ENCODE data around the gene GALNT17. TPM values are rescaled to one million over a fixed set of nuclear protein-coding genes. Genes with fewer than 3 reads are reported as not detected.

GALNT17 gene
- polyA plus RNA-seq, 1 donor from 2014 or later, result 15.7 TPM

DNA sequence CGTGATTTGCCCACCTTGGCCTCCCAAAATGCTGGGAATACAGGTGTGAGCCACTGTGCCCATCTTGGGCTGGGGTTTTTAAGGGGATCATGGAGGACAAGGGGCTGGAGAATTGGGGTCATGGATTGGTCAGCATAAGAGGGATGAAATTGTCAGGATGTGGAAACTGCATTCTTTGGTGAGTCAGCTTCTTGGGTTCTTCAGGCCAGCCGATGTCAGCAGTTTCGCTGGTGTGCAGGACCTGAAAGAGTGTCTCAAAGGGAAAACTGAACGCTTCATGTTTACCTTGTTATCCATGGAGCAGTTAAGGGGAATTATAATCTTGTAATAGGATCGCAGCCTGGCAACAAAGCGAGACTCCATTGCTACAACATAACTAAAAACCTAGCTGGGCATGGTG is 13.0 kb downstream of the GALNT17 start:
- H3K9ac ChIP-seq (ENCODE audit: low read length), result no peak overlapping the region
- H3K4me3 ChIP-seq (ENCODE audit: low read length), result no peak overlapping the region
- no peaks in the 10 kb centered on the region for H3F3A ChIP-seq (ENCODE audit: insufficient read depth, low read length, poor library complexity, severe bottlenecking)
- TF ChIP-seq, protein P1, sequence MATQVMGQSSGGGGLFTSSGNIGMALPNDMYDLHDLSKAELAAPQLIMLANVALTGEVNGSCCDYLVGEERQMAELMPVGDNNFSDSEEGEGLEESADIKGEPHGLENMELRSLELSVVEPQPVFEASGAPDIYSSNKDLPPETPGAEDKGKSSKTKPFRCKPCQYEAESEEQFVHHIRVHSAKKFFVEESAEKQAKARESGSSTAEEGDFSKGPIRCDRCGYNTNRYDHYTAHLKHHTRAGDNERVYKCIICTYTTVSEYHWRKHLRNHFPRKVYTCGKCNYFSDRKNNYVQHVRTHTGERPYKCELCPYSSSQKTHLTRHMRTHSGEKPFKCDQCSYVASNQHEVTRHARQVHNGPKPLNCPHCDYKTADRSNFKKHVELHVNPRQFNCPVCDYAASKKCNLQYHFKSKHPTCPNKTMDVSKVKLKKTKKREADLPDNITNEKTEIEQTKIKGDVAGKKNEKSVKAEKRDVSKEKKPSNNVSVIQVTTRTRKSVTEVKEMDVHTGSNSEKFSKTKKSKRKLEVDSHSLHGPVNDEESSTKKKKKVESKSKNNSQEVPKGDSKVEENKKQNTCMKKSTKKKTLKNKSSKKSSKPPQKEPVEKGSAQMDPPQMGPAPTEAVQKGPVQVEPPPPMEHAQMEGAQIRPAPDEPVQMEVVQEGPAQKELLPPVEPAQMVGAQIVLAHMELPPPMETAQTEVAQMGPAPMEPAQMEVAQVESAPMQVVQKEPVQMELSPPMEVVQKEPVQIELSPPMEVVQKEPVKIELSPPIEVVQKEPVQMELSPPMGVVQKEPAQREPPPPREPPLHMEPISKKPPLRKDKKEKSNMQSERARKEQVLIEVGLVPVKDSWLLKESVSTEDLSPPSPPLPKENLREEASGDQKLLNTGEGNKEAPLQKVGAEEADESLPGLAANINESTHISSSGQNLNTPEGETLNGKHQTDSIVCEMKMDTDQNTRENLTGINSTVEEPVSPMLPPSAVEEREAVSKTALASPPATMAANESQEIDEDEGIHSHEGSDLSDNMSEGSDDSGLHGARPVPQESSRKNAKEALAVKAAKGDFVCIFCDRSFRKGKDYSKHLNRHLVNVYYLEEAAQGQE (IDR thresholded peaks at IDR 0.05; ENCODE audit: borderline replicate concordance), result no peak
- TF ChIP-seq SMC3 (conservative IDR thresholded peaks at IDR 0.05; ENCODE audit: poor library complexity) (no peak), POLR2AphosphoS5 (IDR thresholded peaks at IDR 0.05) (no peak), EP300 (conservative IDR thresholded peaks at IDR 0.05; ENCODE audit: poor library complexity, severe bottlenecking) (no peak), RAD21 (conservative IDR thresholded peaks at IDR 0.05) (no peak), TAF1 (IDR thresholded peaks at IDR 0.05; ENCODE audit: low read depth) (no peak), EZH2 (IDR thresholded peaks at IDR 0.05; ENCODE audit: borderline replicate concordance, insufficient read depth, low read length, poor library complexity, severe bottlenecking) (no peak), MXI1 (conservative IDR thresholded peaks at IDR 0.05; ENCODE audit: poor library complexity, severe bottlenecking) (no peak)
- TF ChIP-seq, protein P2, sequence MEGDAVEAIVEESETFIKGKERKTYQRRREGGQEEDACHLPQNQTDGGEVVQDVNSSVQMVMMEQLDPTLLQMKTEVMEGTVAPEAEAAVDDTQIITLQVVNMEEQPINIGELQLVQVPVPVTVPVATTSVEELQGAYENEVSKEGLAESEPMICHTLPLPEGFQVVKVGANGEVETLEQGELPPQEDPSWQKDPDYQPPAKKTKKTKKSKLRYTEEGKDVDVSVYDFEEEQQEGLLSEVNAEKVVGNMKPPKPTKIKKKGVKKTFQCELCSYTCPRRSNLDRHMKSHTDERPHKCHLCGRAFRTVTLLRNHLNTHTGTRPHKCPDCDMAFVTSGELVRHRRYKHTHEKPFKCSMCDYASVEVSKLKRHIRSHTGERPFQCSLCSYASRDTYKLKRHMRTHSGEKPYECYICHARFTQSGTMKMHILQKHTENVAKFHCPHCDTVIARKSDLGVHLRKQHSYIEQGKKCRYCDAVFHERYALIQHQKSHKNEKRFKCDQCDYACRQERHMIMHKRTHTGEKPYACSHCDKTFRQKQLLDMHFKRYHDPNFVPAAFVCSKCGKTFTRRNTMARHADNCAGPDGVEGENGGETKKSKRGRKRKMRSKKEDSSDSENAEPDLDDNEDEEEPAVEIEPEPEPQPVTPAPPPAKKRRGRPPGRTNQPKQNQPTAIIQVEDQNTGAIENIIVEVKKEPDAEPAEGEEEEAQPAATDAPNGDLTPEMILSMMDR (IDR thresholded peaks at IDR 0.05; ENCODE audit: poor library complexity, severe bottlenecking), result no peak
- no peaks in the 10 kb centered on the region for H3K36me3 ChIP-seq (ENCODE audit: insufficient read depth, low read length)
- H3K9me3 ChIP-seq (ENCODE audit: low read length), result no peaks in the 10 kb centered on the region
- no peak overlapping the region for H2AFZ ChIP-seq (ENCODE audit: low read depth, low read length)
- no peaks in the 10 kb centered on the region for H3K79me2 ChIP-seq (replicated peaks; ENCODE audit: insufficient read depth, low read length)
- H3K27ac ChIP-seq (ENCODE audit: low read length), result no peak overlapping the region
- no peaks in the 10 kb centered on the region for H3K27me3 ChIP-seq (ENCODE audit: insufficient read depth, low read depth, low read length)
- H3K4me2 ChIP-seq (ENCODE audit: low read length), result no peak overlapping the region
- no peaks in the 10 kb centered on the region for H4K20me1 ChIP-seq (ENCODE audit: insufficient read depth)
- H3K9me2 ChIP-seq (ENCODE audit: insufficient read depth, low read length), result no peaks in the 10 kb centered on the region

DNA sequence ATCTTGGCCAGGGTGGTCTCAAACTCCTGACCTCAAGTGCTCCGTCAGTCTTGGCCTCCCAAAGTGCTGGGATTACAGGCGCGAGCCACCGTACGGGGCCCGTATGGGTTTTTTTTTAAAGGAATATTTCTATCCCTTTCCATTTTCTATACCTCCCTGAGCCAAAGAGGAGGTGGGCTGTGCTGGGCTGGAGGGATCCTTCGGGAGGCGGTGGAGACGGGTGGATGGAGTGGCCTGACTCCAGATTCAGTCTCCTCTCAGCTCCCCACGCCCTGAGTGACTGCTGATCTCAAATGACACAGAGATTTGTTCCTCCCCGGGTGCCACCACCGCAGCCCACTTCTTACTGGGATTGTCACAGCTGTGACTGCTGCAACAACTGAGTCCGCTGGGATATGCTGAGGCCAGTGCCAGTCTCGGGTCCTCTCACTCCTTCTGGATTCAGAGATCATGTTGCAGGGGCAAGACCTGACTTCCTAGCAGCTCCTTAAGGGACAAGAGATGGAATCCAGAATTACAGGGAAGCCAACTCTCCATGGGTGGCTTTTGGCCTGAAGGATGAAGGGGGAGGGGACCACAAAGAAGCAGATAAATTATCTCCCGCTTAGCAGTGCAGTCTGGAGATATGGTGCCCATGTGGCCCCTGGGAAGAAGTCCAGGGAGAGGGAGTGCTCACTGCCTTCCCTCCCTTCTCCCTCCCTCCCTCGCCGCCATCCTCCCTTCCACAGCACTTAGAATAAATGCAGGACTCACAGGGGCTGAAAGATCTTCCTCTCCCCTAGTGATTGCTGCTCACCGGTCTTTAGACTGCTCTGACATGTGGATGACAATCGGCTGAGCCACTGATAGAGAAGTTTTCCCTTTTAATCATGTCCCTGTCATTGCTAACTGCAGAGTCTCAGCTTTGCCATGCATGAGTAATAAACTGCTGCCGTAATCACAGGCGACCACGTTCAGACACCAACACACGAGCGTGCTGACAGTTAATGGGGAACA is 14.3 kb downstream of the GALNT17 start:
- peak overlapping the region; percentile 66 for H3K4me2 ChIP-seq (ENCODE audit: low read length)
- H3K9me3 ChIP-seq (ENCODE audit: low read length), result no peaks in the 10 kb centered on the region
- TF ChIP-seq RAD21 (conservative IDR thresholded peaks at IDR 0.05) (no peak), POLR2AphosphoS5 (IDR thresholded peaks at IDR 0.05) (peak; percentile 77), TAF1 (IDR thresholded peaks at IDR 0.05; ENCODE audit: low read depth) (no peak), EP300 (conservative IDR thresholded peaks at IDR 0.05; ENCODE audit: poor library complexity, severe bottlenecking) (peak; percentile 89), MXI1 (conservative IDR thresholded peaks at IDR 0.05; ENCODE audit: poor library complexity, severe bottlenecking) (peak; percentile 49), SMC3 (conservative IDR thresholded peaks at IDR 0.05; ENCODE audit: poor library complexity) (peak; percentile 29)
- TF ChIP-seq, protein P1 (IDR thresholded peaks at IDR 0.05; ENCODE audit: borderline replicate concordance), result peak; percentile 20
- no peaks in the 10 kb centered on the region for H3K36me3 ChIP-seq (ENCODE audit: insufficient read depth, low read length)
- peak overlapping the region; percentile 56 for H3K4me3 ChIP-seq (ENCODE audit: low read length)
- H3K27ac ChIP-seq (ENCODE audit: low read length), result peak overlapping the region; percentile 68
- H3K79me2 ChIP-seq (replicated peaks; ENCODE audit: insufficient read depth, low read length), result no peaks in the 10 kb centered on the region
- H4K20me1 ChIP-seq (ENCODE audit: insufficient read depth), result no peaks in the 10 kb centered on the region
- H3K27me3 ChIP-seq (ENCODE audit: insufficient read depth, low read depth, low read length), result no peaks in the 10 kb centered on the region
- H3K9ac ChIP-seq (ENCODE audit: low read length), result peak overlapping the region; percentile 30
- no peaks in the 10 kb centered on the region for H3F3A ChIP-seq (ENCODE audit: insufficient read depth, low read length, poor library complexity, severe bottlenecking)
- H3K9me2 ChIP-seq (ENCODE audit: insufficient read depth, low read length), result no peaks in the 10 kb centered on the region
- H2AFZ ChIP-seq (ENCODE audit: low read depth, low read length), result no peak overlapping the region

All from neural cell (in vitro differentiated cells).